Left forelimb (tissue), 1 donor: Measurements from ENCODE around the gene PRR19.

ENCODE experiments used
- DNase-seq: peaks from one replicate; pipeline ENCODE4 v3.0.0-alpha.2; 2018; ENCODE audit warnings: low spot score

PRR19 gene

DNA sequence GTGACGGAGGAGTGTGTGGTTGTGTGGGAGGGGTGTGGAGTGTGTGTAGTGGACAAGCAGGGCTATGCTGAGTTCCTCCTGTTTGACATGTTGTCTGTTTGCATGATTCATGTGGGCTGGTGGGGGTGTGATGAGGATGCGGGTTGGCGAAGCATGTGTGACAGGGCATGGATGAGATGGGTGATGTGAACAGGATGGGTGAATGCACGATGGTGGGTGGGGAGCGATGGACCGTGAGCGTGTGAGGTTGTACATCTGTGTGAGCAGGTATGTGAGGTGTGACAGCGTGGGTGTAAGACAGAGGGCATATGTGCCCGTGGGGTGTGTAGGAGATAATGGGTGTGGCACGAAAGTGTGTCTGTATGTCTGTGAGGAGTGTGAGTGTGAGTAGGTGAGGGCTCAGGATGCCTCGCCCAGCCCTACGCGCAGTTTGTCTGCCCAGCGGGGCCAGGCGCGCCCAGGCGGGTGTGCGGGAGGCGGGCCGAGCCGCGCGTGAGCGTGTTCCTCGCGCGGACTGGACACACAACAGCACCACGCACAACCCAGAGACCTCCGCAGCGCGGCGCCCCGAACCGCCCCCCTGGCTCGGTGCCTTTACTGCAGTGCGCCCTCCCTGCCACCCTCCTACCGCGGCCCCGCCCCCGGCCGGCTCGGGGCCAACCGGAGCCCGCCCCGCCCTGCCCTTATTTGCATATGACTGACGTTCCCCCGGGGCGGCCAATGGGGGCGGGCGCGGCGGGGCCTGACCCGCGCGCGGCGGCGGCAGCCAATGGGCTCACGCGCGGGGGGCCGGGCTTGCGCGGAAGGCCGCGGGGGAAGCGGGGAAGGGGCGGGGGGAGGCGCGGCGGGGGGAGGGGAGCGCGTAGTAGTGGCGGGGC is 18.5 kb upstream of the PRR19 start:
- DNase-seq, result peak; percentile 98

DNA sequence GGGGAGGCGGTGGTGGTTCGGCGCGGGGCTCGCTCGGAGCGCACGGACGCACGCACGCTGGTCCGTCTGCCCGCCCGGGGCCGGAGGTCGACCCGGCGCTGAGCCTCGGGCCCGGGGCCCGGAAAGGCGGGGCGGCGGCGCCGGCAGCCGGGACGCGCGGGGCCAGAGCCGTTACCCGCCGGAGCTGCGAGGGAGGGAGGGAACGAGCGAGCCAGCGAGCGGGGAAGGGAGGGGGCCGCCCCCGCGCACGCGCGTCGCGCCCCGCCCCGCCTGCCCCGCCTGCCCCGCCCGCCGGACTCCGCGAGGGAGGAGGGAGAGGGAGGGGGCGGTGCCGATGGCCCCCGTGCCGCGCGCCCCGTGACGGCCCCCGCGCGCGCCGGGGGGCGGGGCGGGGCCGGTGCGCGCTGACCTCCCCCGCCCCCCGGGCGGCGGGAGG is 17.8 kb upstream of the PRR19 start:
- peak; percentile 92 for DNase-seq

- peak; percentile 71 for DNase-seq
Observed at GRCh38 chr19:42284591-42285341, 17.2 kb upstream of the PRR19 start.

DNA sequence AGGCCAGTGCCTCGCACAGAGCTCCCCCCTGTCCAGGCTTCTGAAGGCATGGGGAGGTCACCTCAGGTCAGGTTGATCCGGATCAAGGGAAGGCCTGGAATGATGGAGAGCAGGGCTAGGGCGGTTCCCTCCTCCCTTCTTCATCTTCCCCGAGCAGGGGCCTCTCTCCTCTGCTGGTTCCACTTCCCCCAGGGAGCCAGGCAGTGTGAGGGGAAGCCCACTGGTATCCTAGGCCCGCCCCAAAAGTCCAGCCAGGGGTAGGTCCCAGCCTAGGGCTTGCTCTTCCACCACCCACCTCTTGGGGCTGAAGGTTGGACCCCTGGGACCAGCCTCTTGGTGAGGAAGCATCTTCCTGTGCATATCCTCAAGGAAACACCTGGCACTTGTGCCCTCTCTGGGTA is 16.4 kb upstream of the PRR19 start:
- peak; percentile 62 for DNase-seq

- DNase-seq, result peak; percentile 62
Observed at GRCh38 chr19:42285988-42286348, 16.0 kb upstream of the PRR19 start.

DNA sequence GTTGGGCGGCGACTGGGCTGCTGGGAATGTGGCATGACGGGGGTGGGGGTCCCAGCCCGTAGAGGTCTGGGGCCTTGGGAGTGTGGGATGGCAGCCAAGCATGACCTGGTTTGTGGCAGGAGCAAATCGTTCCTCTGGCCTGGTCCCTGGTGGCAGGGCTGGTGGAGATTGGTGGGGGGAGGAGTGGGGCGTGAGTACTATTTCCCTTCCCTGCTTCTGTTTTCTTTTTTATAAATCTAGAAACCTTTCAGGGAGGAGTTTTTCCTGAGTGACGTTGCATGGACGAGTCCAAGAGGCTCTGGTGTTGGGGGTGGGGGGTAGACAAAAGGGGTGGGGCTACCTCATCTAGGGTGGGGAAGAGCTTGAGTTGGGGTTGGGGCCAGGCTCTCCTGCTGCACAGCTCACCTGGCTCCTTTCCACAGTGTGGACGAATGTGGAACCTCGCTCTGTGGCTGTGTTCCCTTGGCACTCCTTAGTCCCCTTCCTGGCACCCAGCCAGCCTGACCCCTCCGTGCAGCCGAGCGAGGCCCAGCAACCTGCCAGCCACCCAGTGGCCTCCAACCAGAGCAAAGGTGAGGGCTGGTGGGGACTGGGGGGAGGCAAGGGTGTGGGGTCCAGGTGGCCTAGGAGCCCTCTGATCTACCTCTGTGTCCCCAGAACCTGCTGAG is 15.4 kb upstream of the PRR19 start:
- peak; percentile 64 for DNase-seq

DNA sequence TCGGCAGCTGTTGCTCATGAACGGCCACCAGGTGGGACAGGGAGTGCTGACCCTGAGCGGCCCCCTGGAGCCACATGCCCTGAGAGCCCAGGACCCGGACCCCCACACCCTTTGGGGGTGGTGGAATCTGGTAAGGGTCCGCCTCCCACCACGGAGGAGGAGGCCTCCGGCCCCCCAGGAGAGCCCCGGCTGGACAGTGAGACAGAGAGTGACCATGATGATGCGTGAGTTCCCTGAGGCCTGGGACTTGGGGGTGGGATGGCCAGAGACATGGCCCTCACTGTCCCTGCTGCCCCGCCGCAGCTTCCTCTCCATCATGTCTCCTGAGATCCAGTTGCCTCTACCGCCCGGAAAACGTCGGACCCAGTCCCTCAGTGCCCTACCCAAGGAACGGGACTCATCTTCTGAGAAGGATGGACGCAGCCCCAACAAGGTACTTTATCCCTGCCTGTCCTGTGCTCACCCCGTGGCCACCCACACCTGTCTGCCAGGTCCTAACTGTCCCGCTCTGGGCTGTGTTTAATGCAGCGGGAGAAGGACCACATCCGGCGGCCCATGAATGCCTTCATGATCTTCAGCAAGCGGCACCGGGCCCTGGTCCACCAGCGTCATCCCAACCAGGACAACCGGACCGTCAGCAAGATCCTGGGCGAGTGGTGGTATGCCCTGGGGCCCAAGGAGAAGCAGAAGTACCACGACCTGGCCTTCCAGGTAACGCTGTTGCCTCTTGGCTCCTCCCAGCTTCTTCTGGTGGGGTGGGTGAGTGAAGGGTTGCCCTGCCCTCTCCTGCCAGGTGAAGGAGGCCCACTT is 14.7 kb upstream of the PRR19 start:
- DNase-seq, result peak; percentile 62

- peak; percentile 55 for DNase-seq
Observed at GRCh38 chr19:42287827-42288107, 14.2 kb upstream of the PRR19 start.

GRCh38 chr19:42288387-42288786 is 13.5 kb upstream of the PRR19 start:
- no peak for DNase-seq

DNA sequence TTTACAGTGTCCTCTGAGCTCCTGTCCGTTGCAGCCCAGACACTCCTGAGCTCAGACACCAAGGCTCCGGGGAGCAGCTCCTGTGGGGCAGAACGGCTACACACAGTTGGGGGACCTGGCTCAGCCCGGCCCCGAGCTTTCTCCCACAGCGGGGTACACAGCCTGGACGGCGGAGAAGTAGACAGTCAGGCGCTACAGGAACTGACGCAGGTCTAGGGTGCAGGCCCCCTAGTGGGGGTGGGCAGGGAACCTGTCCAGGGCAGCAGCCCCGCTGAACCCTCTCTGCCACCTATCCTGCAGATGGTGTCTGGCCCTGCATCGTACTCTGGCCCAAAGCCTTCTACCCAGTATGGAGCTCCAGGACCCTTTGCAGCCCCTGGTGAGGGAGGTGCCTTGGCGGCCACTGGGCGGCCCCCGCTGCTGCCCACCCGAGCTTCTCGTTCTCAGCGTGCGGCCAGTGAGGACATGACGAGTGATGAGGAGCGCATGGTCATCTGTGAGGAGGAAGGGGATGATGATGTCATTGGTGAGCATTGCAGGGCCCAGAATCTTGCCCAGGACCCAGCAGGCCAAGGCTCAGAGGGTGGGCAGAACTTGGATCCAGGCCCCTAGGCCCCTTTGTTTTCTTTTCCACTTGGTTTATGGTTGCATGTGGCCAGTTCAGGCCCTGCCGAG is 12.9 kb upstream of the PRR19 start:
- DNase-seq, result no peak

DNA sequence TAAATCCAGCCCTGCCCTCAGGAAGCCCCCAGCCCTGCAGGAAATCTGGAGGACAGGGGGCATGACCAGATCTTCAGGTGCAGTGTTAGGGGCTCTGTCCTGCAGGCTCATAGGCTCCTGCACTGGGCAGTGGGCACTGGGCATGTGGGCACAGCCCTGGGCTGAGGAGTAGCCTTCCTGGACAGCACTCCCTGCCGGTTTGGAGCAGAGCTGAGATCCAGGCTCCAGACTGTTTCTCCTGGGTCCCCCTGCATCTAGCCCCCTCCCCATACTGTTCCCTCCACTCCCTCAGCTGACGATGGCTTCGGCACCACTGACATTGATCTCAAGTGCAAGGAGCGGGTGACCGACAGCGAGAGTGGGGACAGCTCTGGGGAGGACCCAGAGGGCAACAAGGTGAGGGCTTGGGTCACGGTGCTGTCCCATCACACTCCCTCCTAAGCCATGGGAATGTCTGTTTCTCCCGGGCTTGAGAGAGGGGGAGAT is 12.3 kb upstream of the PRR19 start:
- no peak for DNase-seq

GRCh38 chr19:42290136-42290522 is 11.8 kb upstream of the PRR19 start:
- no peak for DNase-seq

DNA sequence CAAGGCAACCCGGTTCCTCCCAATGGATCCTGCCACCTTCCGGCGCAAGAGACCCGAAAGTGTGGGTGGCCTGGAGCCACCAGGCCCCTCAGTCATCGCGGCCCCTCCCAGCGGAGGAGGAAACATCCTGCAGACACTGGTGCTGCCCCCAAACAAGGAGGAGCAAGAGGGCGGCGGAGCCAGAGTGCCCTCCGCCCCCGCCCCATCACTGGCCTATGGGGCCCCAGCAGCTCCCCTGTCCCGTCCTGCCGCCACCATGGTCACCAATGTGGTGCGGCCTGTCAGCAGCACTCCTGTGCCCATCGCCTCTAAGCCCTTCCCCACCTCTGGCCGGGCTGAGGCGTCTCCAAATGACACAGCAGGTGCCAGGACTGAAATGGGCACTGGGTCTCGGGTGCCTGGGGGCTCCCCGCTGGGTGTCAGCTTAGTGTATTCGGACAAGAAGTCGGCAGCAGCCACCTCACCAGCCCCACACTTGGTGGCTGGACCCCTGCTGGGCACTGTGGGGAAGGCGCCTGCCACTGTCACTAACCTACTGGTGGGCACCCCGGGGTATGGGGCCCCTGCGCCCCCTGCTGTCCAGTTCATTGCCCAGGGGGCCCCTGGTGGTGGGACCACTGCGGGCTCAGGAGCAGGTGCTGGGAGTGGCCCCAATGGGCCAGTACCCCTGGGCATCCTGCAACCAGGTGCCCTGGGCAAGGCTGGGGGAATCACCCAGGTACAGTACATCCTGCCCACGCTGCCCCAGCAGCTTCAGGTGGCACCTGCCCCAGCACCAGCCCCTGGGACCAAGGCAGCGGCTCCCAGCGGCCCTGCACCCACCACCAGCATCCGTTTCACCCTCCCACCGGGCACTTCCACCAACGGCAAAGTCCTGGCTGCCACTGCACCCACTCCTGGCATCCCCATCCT is 11.2 kb upstream of the PRR19 start:
- peak; percentile 62 for DNase-seq

DNA sequence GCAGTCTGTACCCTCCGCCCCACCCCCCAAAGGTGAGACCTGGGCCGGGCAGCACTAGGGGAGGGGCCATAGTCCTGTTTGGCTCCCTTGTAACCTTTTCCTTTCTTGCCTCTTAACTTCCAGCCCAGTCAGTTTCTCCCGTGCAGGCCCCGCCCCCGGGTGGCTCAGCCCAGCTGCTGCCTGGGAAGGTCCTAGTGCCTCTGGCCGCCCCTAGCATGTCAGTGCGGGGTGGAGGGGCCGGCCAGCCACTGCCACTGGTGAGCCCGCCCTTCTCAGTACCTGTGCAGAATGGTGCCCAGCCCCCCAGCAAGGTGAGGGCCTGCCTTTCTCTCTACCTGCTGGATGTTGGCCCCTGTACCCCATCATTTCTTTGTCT is 10.5 kb upstream of the PRR19 start:
- DNase-seq, result peak; percentile 67

- peak; percentile 61 for DNase-seq
Observed at GRCh38 chr19:42292042-42292960, 9.6 kb upstream of the PRR19 start.

DNA sequence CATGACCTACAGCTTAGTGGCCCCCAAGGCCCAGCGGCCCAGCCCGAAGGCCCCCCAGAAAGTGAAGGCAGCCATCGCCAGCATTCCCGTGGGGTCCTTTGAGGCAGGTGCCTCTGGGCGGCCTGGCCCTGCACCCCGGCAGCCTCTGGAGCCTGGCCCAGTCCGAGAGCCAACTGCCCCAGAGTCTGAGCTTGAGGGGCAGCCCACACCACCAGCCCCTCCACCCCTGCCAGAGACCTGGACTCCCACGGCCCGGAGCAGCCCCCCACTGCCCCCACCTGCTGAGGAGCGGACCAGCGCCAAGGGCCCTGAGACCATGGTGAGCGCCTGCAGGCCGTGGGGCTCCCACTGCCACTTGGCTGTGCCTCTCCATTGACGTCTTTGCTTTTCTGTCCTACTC is 9.0 kb upstream of the PRR19 start:
- DNase-seq, result peak; percentile 59

DNA sequence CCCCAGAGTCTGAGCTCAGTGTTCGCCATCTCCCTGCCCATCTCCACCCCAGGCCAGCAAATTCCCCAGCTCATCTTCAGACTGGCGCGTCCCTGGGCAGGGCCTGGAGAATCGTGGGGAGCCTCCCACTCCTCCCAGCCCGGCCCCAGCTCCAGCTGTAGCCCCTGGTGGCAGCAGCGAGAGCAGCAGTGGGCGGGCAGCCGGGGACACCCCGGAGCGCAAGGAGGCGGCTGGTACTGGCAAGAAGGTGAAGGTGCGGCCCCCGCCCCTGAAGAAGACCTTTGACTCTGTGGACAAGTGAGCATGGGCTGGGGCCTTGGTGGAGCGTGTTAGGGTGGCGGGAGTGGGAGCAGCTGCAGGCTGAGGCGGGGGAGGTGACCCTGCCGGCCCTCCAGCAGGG is 8.4 kb upstream of the PRR19 start:
- no peak for DNase-seq

GRCh38 chr19:42293948-42294347 is 8.0 kb upstream of the PRR19 start:
- peak; percentile 66 for DNase-seq

GRCh38 chr19:42294471-42295137 is 7.3 kb upstream of the PRR19 start:
- DNase-seq, result peak; percentile 62
